Measurements from ENCODE around the gene SAMD5.
"Not testable (repeated sequence)": the region's sequence is repeated elsewhere in the genome, so short reads cannot be mapped to it uniquely, and the experiment has no call there.

The SAMD5 gene

GRCh38 chr6:147534116-147534860 lies 25.8 kb downstream of the SAMD5 start:
- H3K4me3 ChIP-seq (ENCODE audit: control insufficient read depth, low read depth, low read length), result no peak overlapping the region
- TF ChIP-seq CTCF (conservative IDR thresholded peaks at IDR 0.05; ENCODE audit: control insufficient read depth, insufficient read depth, low read depth, low read length), result no peak
- DNase-seq (ENCODE audit: low read depth), result no peak

- no peak for TF ChIP-seq CTCF (conservative IDR thresholded peaks at IDR 0.05; ENCODE audit: control insufficient read depth, insufficient read depth, low read depth, low read length)
- H3K4me3 ChIP-seq (ENCODE audit: control insufficient read depth, low read depth, low read length), result no peak overlapping the region
- DNase-seq (ENCODE audit: low read depth), result no peak
Measured at GRCh38 chr6:147538821-147539220, 30.3 kb downstream of the SAMD5 start.

- no peak for DNase-seq (ENCODE audit: low read depth)
- no peak for TF ChIP-seq CTCF (conservative IDR thresholded peaks at IDR 0.05; ENCODE audit: control insufficient read depth, insufficient read depth, low read depth, low read length)
- no peak overlapping the region for H3K4me3 ChIP-seq (ENCODE audit: control insufficient read depth, low read depth, low read length)
Measured at GRCh38 chr6:147540075-147540474, 31.6 kb downstream of the SAMD5 start.

GRCh38 chr6:147542436-147542835 lies 33.9 kb downstream of the SAMD5 start:
- not testable (repeated sequence) for H3K4me3 ChIP-seq (ENCODE audit: control insufficient read depth, low read depth, low read length); DNase-seq (ENCODE audit: low read depth)

DNA sequence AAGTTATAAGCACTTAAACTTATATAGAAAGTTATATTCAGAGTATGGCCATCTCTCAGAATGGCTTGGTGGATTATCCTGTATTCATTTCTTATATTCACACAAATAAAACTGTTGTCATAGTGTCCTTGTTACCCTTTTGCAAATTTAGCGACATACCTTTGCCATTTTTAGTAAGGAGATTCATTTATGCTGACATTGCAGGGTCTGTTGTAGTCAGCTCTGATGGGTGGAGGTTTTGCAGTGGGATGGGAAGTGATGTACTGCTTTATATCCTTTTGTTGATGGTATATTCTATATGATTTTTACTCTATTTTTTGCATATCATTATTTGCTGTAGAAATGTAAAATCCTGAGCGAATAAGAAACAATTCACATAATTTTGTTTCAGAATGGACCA lies 35.9 kb downstream of the SAMD5 start:
- H3K4me3 ChIP-seq (ENCODE audit: control insufficient read depth, low read depth, low read length), result no peak overlapping the region
- no peak for TF ChIP-seq CTCF (conservative IDR thresholded peaks at IDR 0.05; ENCODE audit: control insufficient read depth, insufficient read depth, low read depth, low read length)
- DNase-seq (ENCODE audit: low read depth), result no peak

GRCh38 chr6:147546501-147547368 lies 38.2 kb downstream of the SAMD5 start:
- TF ChIP-seq CTCF (conservative IDR thresholded peaks at IDR 0.05; ENCODE audit: control insufficient read depth, insufficient read depth, low read depth, low read length), result no peak

DNA sequence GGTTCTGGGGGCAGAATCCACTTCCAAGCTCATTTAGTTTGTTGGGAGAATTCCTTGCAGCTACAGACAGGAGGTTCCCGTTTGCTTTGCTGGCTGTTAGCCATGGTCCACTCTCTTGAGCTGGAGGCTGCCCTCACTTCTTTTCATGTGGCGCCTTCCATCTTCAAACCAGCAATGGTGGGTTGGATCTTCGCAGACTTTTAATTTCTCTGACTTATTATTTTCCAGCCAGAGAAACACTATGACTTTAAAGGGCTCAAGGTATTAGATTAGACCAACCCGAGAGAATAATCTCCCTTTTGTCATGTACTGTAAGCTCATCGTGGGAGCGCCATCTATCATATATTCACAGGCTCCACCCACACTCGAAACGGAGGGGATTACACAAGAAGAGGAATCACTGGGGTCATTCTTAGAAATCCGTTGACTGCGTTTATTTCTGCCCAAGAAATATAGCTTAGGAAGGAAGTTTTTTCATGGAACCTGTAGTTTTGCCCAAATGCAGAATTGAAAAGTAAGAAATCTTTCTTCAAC lies 38.9 kb downstream of the SAMD5 start:
- H3K4me3 ChIP-seq (ENCODE audit: control insufficient read depth, low read depth, low read length), result no peak overlapping the region
- TF ChIP-seq CTCF (conservative IDR thresholded peaks at IDR 0.05; ENCODE audit: control insufficient read depth, insufficient read depth, low read depth, low read length), result no peak
- no peak for DNase-seq (ENCODE audit: low read depth)

More at GRCh38 chr6:147546501-147547368, 38.2 kb downstream of the SAMD5 start:
- H3K4me3 ChIP-seq (ENCODE audit: control insufficient read depth, low read depth, low read length), result no peak overlapping the region
- DNase-seq (ENCODE audit: low read depth), result no peak
